HEK293 (cell line): ENCODE measurements around the gene TPM2.

Source experiments
- CTCF ChIA-PET: fragments of 350-600 bp; formaldehyde crosslinking; extraction: SDS; loops from one replicate; lab custom pipeline; 2021; ENCODE audit warnings: antibody characterized with exemption; lab: Yijun Ruan, JAX
- POLR2A ChIA-PET: fragments of 300-600 bp; formaldehyde crosslinking; extraction: SDS; loops from one replicate; lab custom pipeline; 2020; ENCODE audit warnings: antibody characterized with exemption, inconsistent platforms; lab: Yijun Ruan, JAX
- H3K27ac ChIP-seq: fragments of 200-500 bp; sonication (Bioruptor generic); 2 replicates; pipeline ENCODE4 v1.5.1; 2014; ENCODE audit warnings: low read depth, low read length, control low read depth, inconsistent platforms; ENCODE audit errors: extremely low read depth
- H3K36me3 ChIP-seq, 2 experiments: fragments of 200-500 bp in 1 of 2; sonication (Bioruptor generic) in 1 of 2; 1 replicate in 1 of 2; 2 replicates in 1 of 2; pipeline ENCODE4 v1.5.1; 2014 to 2017; ENCODE audit warnings: inconsistent platforms in 2 of 2, low read length in 2 of 2; ENCODE audit not compliant: control insufficient read depth in 2 of 2, insufficient read depth in 1 of 2
- H3K4me1 ChIP-seq: fragments of 200-500 bp; sonication (Bioruptor generic); 2 replicates; pipeline ENCODE4 v1.5.1; 2014; ENCODE audit warnings: mild to moderate bottlenecking, low read length, inconsistent platforms; ENCODE audit not compliant: control insufficient read depth, insufficient read depth
- H3K4me3 ChIP-seq: 2 replicates; pipeline ENCODE4 v1.5.1; 2011; ENCODE audit warnings: low read depth, mild to moderate bottlenecking, control low read depth, low read length, moderate library complexity
- H3K9me3 ChIP-seq: fragments of 200-500 bp; sonication (Bioruptor generic); 2 replicates; pipeline ENCODE4 v1.5.1; 2014; ENCODE audit warnings: low read depth, low read length, inconsistent platforms; ENCODE audit not compliant: control insufficient read depth, insufficient read depth
- BCL11B ChIP-seq: fragments of 450-650 bp; formaldehyde crosslinking; IDR thresholded peaks from 2 replicates; pipeline ENCODE4 v1.5.1; 2016; ENCODE audit warnings: low read depth, missing biosample characterization, missing genetic modification characterization
- EGR2 ChIP-seq: fragments of 450-650 bp; formaldehyde crosslinking; IDR thresholded peaks from 2 replicates; pipeline ENCODE4 v1.5.1; 2016; ENCODE audit warnings: low read depth, missing biosample characterization, missing genetic modification characterization
- GLIS1 ChIP-seq: fragments of 450-650 bp; formaldehyde crosslinking; IDR thresholded peaks from 2 replicates; pipeline ENCODE4 v1.5.1; 2016; ENCODE audit warnings: missing biosample characterization, missing genetic modification characterization
- KLF1 ChIP-seq: fragments of 450-650 bp; formaldehyde crosslinking; IDR thresholded peaks from 2 replicates; pipeline ENCODE4 v1.5.1; 2016; ENCODE audit warnings: missing biosample characterization, missing genetic modification characterization
- KLF10 ChIP-seq: fragments of 450-650 bp; IDR thresholded peaks from 2 replicates; pipeline ENCODE4 v1.5.1; 2018; ENCODE audit warnings: missing biosample characterization, mild to moderate bottlenecking, missing genetic modification characterization
- KLF16 ChIP-seq: fragments of 450-650 bp; formaldehyde crosslinking; IDR thresholded peaks from 2 replicates; pipeline ENCODE4 v1.5.1; 2017; ENCODE audit warnings: missing biosample characterization, missing genetic modification characterization
- KLF8 ChIP-seq: fragments of 450-650 bp; formaldehyde crosslinking; IDR thresholded peaks from 2 replicates; pipeline ENCODE4 v1.5.1; 2016; ENCODE audit warnings: missing biosample characterization, missing genetic modification characterization
- ZBTB11 ChIP-seq: fragments of 450-650 bp; formaldehyde crosslinking; conservative IDR thresholded peaks from 2 replicates; pipeline ENCODE4 v1.5.1; 2016; ENCODE audit warnings: low read depth, missing biosample characterization, missing genetic modification characterization
- ZBTB17 ChIP-seq: fragments of 450-650 bp; formaldehyde crosslinking; IDR thresholded peaks from 2 replicates; pipeline ENCODE4 v1.5.1; 2016; ENCODE audit warnings: missing biosample characterization, missing genetic modification characterization
- ZEB2 ChIP-seq: fragments of 450-650 bp; formaldehyde crosslinking; IDR thresholded peaks from 2 replicates; pipeline ENCODE4 v1.5.1; 2016; ENCODE audit warnings: missing biosample characterization, missing genetic modification characterization
- ZIC2 ChIP-seq: fragments of 450-650 bp; formaldehyde crosslinking; IDR thresholded peaks from 2 replicates; pipeline ENCODE4 v1.5.1; 2016; ENCODE audit warnings: missing biosample characterization, missing genetic modification characterization
- ZNF114 ChIP-seq: fragments of 450-650 bp; formaldehyde crosslinking; IDR thresholded peaks from 2 replicates; pipeline ENCODE4 v1.5.0; 2017; ENCODE audit warnings: missing biosample characterization, missing genetic modification characterization
- ZNF157 ChIP-seq: fragments of 450-650 bp; formaldehyde crosslinking; IDR thresholded peaks from 2 replicates; pipeline ENCODE4 v1.5.1; 2016; ENCODE audit warnings: missing biosample characterization, missing genetic modification characterization
- ZNF2 ChIP-seq: fragments of 450-650 bp; formaldehyde crosslinking; IDR thresholded peaks from 2 replicates; pipeline ENCODE4 v1.5.1; 2016; ENCODE audit warnings: missing biosample characterization, missing genetic modification characterization
- ZNF280C ChIP-seq: fragments of 450-650 bp; formaldehyde crosslinking; IDR thresholded peaks from 2 replicates; pipeline ENCODE4 v1.5.1; 2016; ENCODE audit warnings: missing biosample characterization, missing genetic modification characterization
- ZNF324 ChIP-seq: fragments of 450-650 bp; formaldehyde crosslinking; IDR thresholded peaks from 2 replicates; pipeline ENCODE4 v1.5.1; 2016; ENCODE audit warnings: missing biosample characterization, missing genetic modification characterization
- ZNF335 ChIP-seq: fragments of 450-650 bp; formaldehyde crosslinking; conservative IDR thresholded peaks from 2 replicates; pipeline ENCODE4 v1.5.1; 2016; ENCODE audit warnings: missing biosample characterization, missing genetic modification characterization
- ZNF416 ChIP-seq: fragments of 450-650 bp; formaldehyde crosslinking; IDR thresholded peaks from 2 replicates; pipeline ENCODE4 v1.5.1; 2016; ENCODE audit warnings: missing biosample characterization, missing genetic modification characterization
- ZNF513 ChIP-seq: fragments of 450-650 bp; IDR thresholded peaks from 2 replicates; pipeline ENCODE4 v1.5.1; 2018; ENCODE audit warnings: missing biosample characterization, missing genetic modification characterization
- ZNF558 ChIP-seq: fragments of 450-650 bp; formaldehyde crosslinking; IDR thresholded peaks from 2 replicates; pipeline ENCODE4 v1.5.1; 2016; ENCODE audit warnings: missing biosample characterization, missing genetic modification characterization
- ZNF561 ChIP-seq: fragments of 450-650 bp; IDR thresholded peaks from 2 replicates; pipeline ENCODE4 v1.5.1; 2018; ENCODE audit warnings: missing biosample characterization, missing genetic modification characterization, borderline replicate concordance
- ZNF623 ChIP-seq: fragments of 450-650 bp; formaldehyde crosslinking; IDR thresholded peaks from 2 replicates; pipeline ENCODE4 v1.5.1; 2016; ENCODE audit warnings: missing biosample characterization, missing genetic modification characterization
- ZNF664 ChIP-seq: fragments of 450-650 bp; formaldehyde crosslinking; IDR thresholded peaks from 2 replicates; pipeline ENCODE4 v1.5.1; 2016; ENCODE audit warnings: missing biosample characterization, missing genetic modification characterization
- ZNF707 ChIP-seq: fragments of 450-650 bp; formaldehyde crosslinking; IDR thresholded peaks from 2 replicates; pipeline ENCODE4 v1.5.1; 2016; ENCODE audit warnings: missing biosample characterization, missing genetic modification characterization
- ZNF837 ChIP-seq: fragments of 450-650 bp; formaldehyde crosslinking; IDR thresholded peaks from 2 replicates; pipeline ENCODE4 v1.5.1; 2016; ENCODE audit warnings: missing biosample characterization, missing genetic modification characterization
- TF ChIP-seq, protein P1 (sequence below): fragments of 450-650 bp; formaldehyde crosslinking; IDR thresholded peaks from 2 replicates; pipeline ENCODE4 v1.5.1; 2017; ENCODE audit warnings: missing biosample characterization, missing genetic modification characterization
- TF ChIP-seq, protein P2 (sequence below): sonication (generic); formaldehyde crosslinking; IDR thresholded peaks from 2 replicates; pipeline ENCODE4 v1.8.1; 2022; ENCODE audit warnings: mild to moderate bottlenecking, moderate library complexity, missing genetic modification reagents

TPM2 gene

GRCh38 chr9:35732185-35732799 lies 42.6 kb upstream of the TPM2 start, which contains the start of the genes CREB3 and TLN1 (continued):
- TF ChIP-seq ZNF280C (tag by site-specific recombination), result no peak
- 0 out of 2 replicates have a peak, but pooled peaks have one; percentile 5 for TF ChIP-seq EGR2
- TF ChIP-seq KLF10 (tag by site-specific recombination), result peak; percentile 52
- TF ChIP-seq ZBTB11 (tag by site-specific recombination), result peak; percentile 96
- TF ChIP-seq ZEB2, result 0 out of 2 replicates have a peak, but pooled peaks have one; percentile 9
- no peak for TF ChIP-seq ZNF623
- peak; percentile 75 for TF ChIP-seq ZBTB17 (tag by site-specific recombination)
- TF ChIP-seq ZNF335, result peak; percentile 82
- peak; percentile 59 for TF ChIP-seq ZIC2 (tag by site-specific recombination)
- no peak for TF ChIP-seq ZNF558 (tag by site-specific recombination)
- 0 out of 2 replicates have a peak, but pooled peaks have one; percentile 80 for TF ChIP-seq ZNF561
- peak; percentile 55; the same call in 1 of the 2 replicates for TF ChIP-seq KLF1 (tag by site-specific recombination)
- TF ChIP-seq GLIS1 (tag by site-specific recombination), result peak; percentile 42; the same call in 1 of the 2 replicates
- TF ChIP-seq ZNF2 (tag by site-specific recombination), result 0 out of 2 replicates have a peak, but pooled peaks have one; percentile 24
- TF ChIP-seq, protein P1, sequence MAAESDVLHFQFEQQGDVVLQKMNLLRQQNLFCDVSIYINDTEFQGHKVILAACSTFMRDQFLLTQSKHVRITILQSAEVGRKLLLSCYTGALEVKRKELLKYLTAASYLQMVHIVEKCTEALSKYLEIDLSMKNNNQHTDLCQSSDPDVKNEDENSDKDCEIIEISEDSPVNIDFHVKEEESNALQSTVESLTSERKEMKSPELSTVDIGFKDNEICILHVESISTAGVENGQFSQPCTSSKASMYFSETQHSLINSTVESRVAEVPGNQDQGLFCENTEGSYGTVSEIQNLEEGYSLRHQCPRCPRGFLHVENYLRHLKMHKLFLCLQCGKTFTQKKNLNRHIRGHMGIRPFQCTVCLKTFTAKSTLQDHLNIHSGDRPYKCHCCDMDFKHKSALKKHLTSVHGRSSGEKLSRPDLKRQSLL, result peak; percentile 32; the same call in 1 of the 2 replicates
- peak; percentile 93 for TF ChIP-seq KLF8 (tag by site-specific recombination)
- no peak for TF ChIP-seq ZNF157
- TF ChIP-seq, all 188 proteins: peak for 35

DNA sequence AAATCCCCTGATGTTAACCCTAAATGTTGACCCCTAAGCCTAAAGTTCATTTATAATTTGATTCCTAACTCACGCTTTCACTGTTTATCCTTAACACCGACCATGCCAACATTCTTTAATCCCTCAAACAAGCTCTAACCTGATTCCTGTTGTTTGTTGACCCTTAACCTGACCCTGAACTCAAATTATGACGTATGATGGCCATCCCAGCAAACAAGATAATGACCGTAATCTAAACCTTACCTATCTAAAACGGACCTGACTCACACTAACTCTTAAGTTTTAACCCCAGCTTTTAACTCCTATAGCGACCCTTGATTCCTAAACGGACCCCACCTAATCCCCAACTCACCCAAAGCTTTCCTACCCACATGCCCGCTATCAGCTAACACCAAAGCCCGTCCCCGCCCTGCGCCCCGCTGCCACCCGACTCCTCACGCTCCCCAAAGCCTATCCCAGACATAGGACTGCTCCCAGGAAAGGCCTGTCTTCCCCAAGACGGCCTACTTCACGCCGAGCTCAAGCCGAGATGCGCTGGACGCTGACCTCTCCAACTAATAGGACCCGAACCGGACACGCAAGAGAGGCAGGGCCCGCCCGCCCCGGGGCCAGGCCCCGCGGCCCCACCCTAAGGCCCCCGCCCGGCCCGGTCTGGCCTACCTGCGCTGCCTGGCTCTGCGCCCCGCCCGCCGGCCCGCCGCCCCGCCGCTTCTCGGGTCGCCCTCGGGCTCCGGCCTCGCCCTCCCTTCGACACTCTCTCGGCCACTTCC lies 41.9 kb upstream of the TPM2 start:
- peak overlapping the region; percentile 81 for H3K27ac ChIP-seq
- H3K9me3 ChIP-seq, result no peaks in the 10 kb centered on the region
- peaks cover 10 to 59% of the 10 kb centered on the region in 2 experiments; a peak in 2 of 3 replicates for H3K36me3 ChIP-seq
- ChIA-PET POLR2A (interaction anchor here (0.6 to 4.2 kb wide), 25 partner anchors 9 to 660 kb away, joined by 3 to 73 read pairs (median 6); partner anchors contain the start of genes ARHGEF39, CCDC107, FAM221B and FANCG), CTCF (interaction anchor here (0.6 to 8.0 kb wide), 21 partner anchors 9 to 639 kb away, joined by 3 to 88 read pairs (median 6); partner anchors contain the start of genes CCDC107, GBA2, RGP1 and RMRP)
- H3K4me1 ChIP-seq, result peaks cover 13% of the 10 kb centered on the region
- H3K4me3 ChIP-seq, result peak overlapping the region; percentile 81
- TF ChIP-seq, protein P2, sequence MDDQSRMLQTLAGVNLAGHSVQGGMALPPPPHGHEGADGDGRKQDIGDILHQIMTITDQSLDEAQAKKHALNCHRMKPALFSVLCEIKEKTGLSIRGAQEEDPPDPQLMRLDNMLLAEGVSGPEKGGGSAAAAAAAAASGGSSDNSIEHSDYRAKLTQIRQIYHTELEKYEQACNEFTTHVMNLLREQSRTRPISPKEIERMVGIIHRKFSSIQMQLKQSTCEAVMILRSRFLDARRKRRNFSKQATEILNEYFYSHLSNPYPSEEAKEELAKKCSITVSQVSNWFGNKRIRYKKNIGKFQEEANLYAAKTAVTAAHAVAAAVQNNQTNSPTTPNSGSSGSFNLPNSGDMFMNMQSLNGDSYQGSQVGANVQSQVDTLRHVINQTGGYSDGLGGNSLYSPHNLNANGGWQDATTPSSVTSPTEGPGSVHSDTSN (CRISPR knock-in tag), result no peak
- no peak for TF ChIP-seq ZNF416
- no peak for TF ChIP-seq ZNF707 (tag by site-specific recombination)
- no peak for TF ChIP-seq ZNF664 (tag by site-specific recombination)
- no peak for TF ChIP-seq ZNF837 (tag by site-specific recombination)
- TF ChIP-seq ZNF114 (tag by site-specific recombination), result no peak
- TF ChIP-seq KLF10 (tag by site-specific recombination), result no peak
- no peak for TF ChIP-seq KLF16 (tag by site-specific recombination)
- TF ChIP-seq ZNF513 (tag by site-specific recombination), result no peak
- no peak for TF ChIP-seq ZNF324 (tag by site-specific recombination)
- peak; percentile 23; the same call in 1 of the 2 replicates for TF ChIP-seq BCL11B (tag by site-specific recombination)
